Naive B cell (primary cell): ENCODE measurements around the gene HSPE1. TPM values are rescaled to one million over a fixed set of nuclear protein-coding genes. Genes with fewer than 3 reads are reported as not detected.
"Not testable (repeated sequence)": the region's sequence is repeated elsewhere in the genome, so short reads cannot be mapped to it uniquely, and the experiment has no call there.

Experiments
- ATAC-seq, 2 donors: fragments of 150-1000 bp; cut with Tn5 transposase; 2 replicates each; pipeline ENCODE4 v1.10.0; 2021; ENCODE audit warnings: low read depth in 2 of 2, mild to moderate bottlenecking in 2 of 2, moderate library complexity in 2 of 2
- DNase-seq: peaks from one replicate; pipeline ENCODE4 v3.0.0; 2022
- H3K27ac Mint-ChIP-seq, 6 donors: one replicate each; pipeline ENCODE4 v1.8.0; 2020 to 2022; ENCODE audit warnings: mild to moderate bottlenecking in 6 of 6, mixed read lengths in 6 of 6, moderate library complexity in 5 of 6, inconsistent platforms in 2 of 6
- H3K27me3 Mint-ChIP-seq, 3 donors: one replicate each; pipeline ENCODE4 v1.8.0; 2021 to 2022; ENCODE audit warnings: mixed read lengths in 3 of 3, mild to moderate bottlenecking in 1 of 3
- H3K36me3 Mint-ChIP-seq, 2 donors: one replicate each; pipeline ENCODE4 v1.8.0; 2020 to 2022; ENCODE audit warnings: mixed read lengths in 2 of 2, inconsistent platforms in 1 of 2, mild to moderate bottlenecking in 1 of 2
- H3K4me1 Mint-ChIP-seq, 3 donors: one replicate each; pipeline ENCODE4 v1.8.0; 2020 to 2022; ENCODE audit warnings: mixed read lengths in 3 of 3, inconsistent platforms in 1 of 3, mild to moderate bottlenecking in 1 of 3, moderate library complexity in 1 of 3
- H3K4me3 Mint-ChIP-seq, 8 donors: one replicate each; pipeline ENCODE4 v1.8.0; 2020 to 2022; ENCODE audit warnings: mild to moderate bottlenecking in 8 of 8, mixed read lengths in 8 of 8, moderate library complexity in 8 of 8, inconsistent platforms in 2 of 8
- H3K9me3 Mint-ChIP-seq, 7 donors: one replicate each; pipeline ENCODE4 v1.8.0; 2020 to 2022; ENCODE audit warnings: mixed read lengths in 7 of 7, mild to moderate bottlenecking in 5 of 7, inconsistent platforms in 2 of 7, moderate library complexity in 1 of 7
- polyA plus RNA-seq, 6 donors: library from polyadenylated mRNA; unstranded; fragments of 300-500 nt; fragmentation: Illumina TruSeq; gene quantifications; one replicate each; pipeline ENCODE4 v1.2.3, GENCODE V29; 2021; ENCODE audit warnings: low read depth in 6 of 6

Gene HSPE1
- 100 to 1,000 TPM in 2 of 6 donors, 10 to 100 TPM in 4; 79.9 to 109 (median 93.0) TPM for polyA plus RNA-seq

DNA sequence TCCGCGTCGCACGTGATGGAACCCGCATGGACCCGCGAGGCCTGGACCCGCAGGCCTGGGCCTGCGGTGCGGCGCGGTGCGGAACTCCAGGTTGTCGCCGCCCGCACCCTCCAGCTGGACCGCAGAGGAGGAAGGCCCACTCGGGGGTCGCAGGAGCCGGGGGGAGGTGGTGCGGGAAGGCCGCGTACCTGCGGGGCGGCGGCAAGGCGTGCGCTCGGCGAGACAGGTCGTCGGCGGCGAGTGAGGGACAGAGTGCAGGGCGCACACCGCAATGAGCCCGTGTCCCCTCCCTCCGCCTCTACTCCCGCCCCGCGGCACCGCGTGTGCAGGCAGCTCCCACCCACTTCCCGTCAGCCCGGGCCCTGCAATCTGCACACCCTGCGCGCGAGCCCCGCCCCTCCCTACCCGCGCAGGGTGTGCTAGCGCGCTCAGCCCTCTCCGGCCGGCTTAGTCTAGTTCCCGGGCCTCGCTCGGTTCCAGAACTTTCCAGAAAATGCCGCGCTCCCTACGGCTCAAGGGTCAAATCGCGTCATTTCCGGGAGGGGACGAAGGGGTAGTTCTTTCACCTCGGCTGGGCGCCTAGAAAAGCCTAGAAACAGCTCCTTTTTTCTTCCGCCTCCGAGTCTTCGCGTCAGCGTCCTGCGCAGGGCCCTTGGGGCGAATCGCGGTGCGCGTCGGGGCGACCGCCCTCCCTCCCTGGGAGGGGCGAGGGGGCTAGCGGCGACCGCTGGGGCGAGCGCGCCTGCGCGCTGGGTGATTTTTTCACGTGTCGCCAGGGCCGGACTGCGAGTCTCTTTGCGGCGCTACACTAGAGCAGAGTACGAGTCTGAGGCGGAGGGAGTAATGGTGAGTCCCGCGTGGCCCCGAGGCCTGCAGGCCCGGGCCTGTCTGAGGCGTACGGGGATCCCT lies at the start of gene HSPE1, which contains the start of gene HSPD1:
Gene HSPE1 (plus strand): TSS at position 786 of the 909 bp plus-strand sequence. CDS start 58 bp downstream, at position 844.
Gene HSPD1 (minus strand): TSS at position 247 of the 909 bp plus-strand sequence. CDS start 992 bp downstream, outside the sequence.
- ATAC-seq (peak; percentile 78 to 79), DNase-seq (peak; percentile 98)
- peaks cover 19 to 51% (median 44%) of the 10 kb centered on the region in 3 donors for H3K4me1 Mint-ChIP-seq
- peak within 1 kb of the TSS; percentile 88 to 98 (median 94) for H3K4me3 Mint-ChIP-seq
- H3K27me3 Mint-ChIP-seq: no peaks in the 10 kb centered on the region
- H3K36me3 Mint-ChIP-seq: peaks cover 0 to 8% of the 10 kb centered on the region in 2 donors
- no peaks in the 10 kb centered on the region for H3K9me3 Mint-ChIP-seq
- H3K27ac Mint-ChIP-seq: peak within 1 kb of the TSS; percentile 93 to 98 (median 96)

DNA sequence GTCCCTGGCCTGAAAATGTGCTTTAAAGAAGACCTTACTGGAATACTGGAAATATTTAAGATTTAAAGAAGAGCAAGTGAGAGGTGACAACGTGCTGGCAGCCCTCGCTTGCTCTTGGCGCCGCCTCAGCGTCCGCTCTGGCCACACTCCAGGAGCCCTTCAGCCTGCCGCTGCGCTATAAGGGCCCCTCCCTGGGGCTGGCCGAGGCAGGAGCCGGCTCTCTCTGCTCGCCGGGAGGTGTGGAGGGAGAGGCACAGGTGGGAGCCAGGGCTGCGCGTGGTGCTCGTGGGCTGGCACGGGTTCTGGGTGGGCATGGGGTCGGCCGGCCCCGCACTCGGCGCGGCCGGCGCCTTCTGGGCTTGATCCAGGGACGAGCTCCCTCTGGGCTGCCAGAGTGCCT lies 49.7 kb upstream of the HSPE1 start:
- Mint-ChIP-seq H3K36me3 (peaks cover 0 to 7% of the 10 kb centered on the region in 2 donors), H3K4me1 (peaks cover 15 to 29% (median 25%) of the 10 kb centered on the region in 3 donors), H3K4me3 (no peak overlapping the region), H3K27me3 (no peaks in the 10 kb centered on the region), H3K27ac (no peak overlapping the region), H3K9me3 (no peaks in the 10 kb centered on the region)
- ATAC-seq (no peak), DNase-seq (no peak)

- Mint-ChIP-seq H3K4me3 (peak overlapping the region in 2 of 8 donors; percentile 31 to 68), H3K27ac (peak overlapping the region in 1 of 6 donors; percentile 73), H3K4me1 (peaks cover 19 to 33% (median 30%) of the 10 kb centered on the region in 3 donors)
- H3K36me3 Mint-ChIP-seq, ATAC-seq, H3K27me3 Mint-ChIP-seq, DNase-seq, H3K9me3 Mint-ChIP-seq: not testable (repeated sequence)
These were observed 49.2 kb upstream of the HSPE1 start for GRCh38 chr2:197450935-197451358.

GRCh38 chr2:197452754-197453122 lies 47.4 kb upstream of the HSPE1 start:
- Mint-ChIP-seq H3K4me3 (peak overlapping the region; percentile 96 to 100 (median 100)), H3K4me1 (peaks cover 20 to 44% (median 42%) of the 10 kb centered on the region in 3 donors), H3K27ac (peak overlapping the region; percentile 98 to 100 (median 100)), H3K36me3 (peaks cover 0 to 7% of the 10 kb centered on the region in 2 donors), H3K9me3 (no peaks in the 10 kb centered on the region), H3K27me3 (no peaks in the 10 kb centered on the region)
- no peak for ATAC-seq
- no peak for DNase-seq

- ATAC-seq (peak; percentile 85 to 87), DNase-seq (peak; percentile 98)
- Mint-ChIP-seq H3K4me1 (peaks cover 26 to 49% (median 48%) of the 10 kb centered on the region in 3 donors), H3K27me3 (no peaks in the 10 kb centered on the region), H3K27ac (peak within 1 kb of the TSS; percentile 98 to 100 (median 100)), H3K9me3 (no peaks in the 10 kb centered on the region), H3K4me3 (peak within 1 kb of the TSS; percentile 96 to 100 (median 100)), H3K36me3 (peaks cover 0 to 7% of the 10 kb centered on the region in 2 donors)
These were observed 46.9 kb upstream of the HSPE1 start, which contains the start of gene COQ10B for GRCh38 chr2:197453123-197453913. Gene COQ10B (plus strand): TSS chr2:197453552. CDS start chr2:197453561, 9 bp downstream.

- ATAC-seq: peak; percentile 27 to 29
- Mint-ChIP-seq H3K4me1 (peaks cover 28 to 55% (median 53%) of the 10 kb centered on the region in 3 donors), H3K27ac (peak overlapping the region; percentile 98 to 100 (median 100)), H3K9me3 (no peaks in the 10 kb centered on the region), H3K4me3 (peak overlapping the region; percentile 96 to 100 (median 100)), H3K36me3 (peaks cover 0 to 7% of the 10 kb centered on the region in 2 donors), H3K27me3 (no peaks in the 10 kb centered on the region)
- DNase-seq: no peak
These were observed 46.2 kb upstream of the HSPE1 start for GRCh38 chr2:197453914-197454398.

DNA sequence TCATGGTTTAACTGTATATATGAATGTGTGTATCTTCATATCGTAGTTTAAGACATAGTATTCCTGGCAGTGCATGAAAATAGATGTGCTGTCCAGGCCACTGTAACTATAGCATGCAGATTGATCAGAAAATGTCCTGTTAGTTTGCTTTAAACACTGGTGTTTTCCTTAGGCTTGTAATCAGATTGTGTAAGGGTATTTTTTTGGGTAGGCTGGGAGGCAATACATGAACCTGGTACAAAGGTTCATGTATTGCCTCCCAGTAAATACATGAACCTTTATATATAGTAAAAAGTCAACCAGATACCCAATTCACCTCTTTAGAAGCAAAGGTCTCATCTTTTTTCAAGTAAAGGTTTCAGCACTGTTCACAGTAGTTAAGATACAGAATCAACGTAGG lies 45.3 kb upstream of the HSPE1 start:
- Mint-ChIP-seq H3K9me3 (no peaks in the 10 kb centered on the region), H3K36me3 (peaks cover 3 to 7% of the 10 kb centered on the region in 2 donors), H3K4me3 (peak overlapping the region; percentile 75 to 100 (median 99)), H3K27me3 (no peaks in the 10 kb centered on the region), H3K4me1 (peaks cover 28 to 60% (median 57%) of the 10 kb centered on the region in 3 donors), H3K27ac (peak overlapping the region in 2 of 6 donors; percentile 33 to 59)
- DNase-seq (no peak), ATAC-seq (no peak)

- Mint-ChIP-seq H3K27ac (peak overlapping the region in 2 of 6 donors; percentile 61 to 81), H3K27me3 (no peaks in the 10 kb centered on the region), H3K4me3 (peak overlapping the region in 5 of 8 donors; percentile 21 to 100 (median 53)), H3K4me1 (peaks cover 28 to 60% (median 58%) of the 10 kb centered on the region in 3 donors), H3K9me3 (no peaks in the 10 kb centered on the region), H3K36me3 (peaks cover 3 to 7% of the 10 kb centered on the region in 2 donors)
- DNase-seq (no peak), ATAC-seq (no peak)
These were observed 44.8 kb upstream of the HSPE1 start for GRCh38 chr2:197455428-197455827.

- peak overlapping the region in 1 of 6 donors; percentile 36 for H3K27ac Mint-ChIP-seq
- no peaks in the 10 kb centered on the region for H3K9me3 Mint-ChIP-seq
- H3K4me3 Mint-ChIP-seq: no peak overlapping the region
- no peaks in the 10 kb centered on the region for H3K27me3 Mint-ChIP-seq
- ATAC-seq: no peak
- peaks cover 0 to 3% of the 10 kb centered on the region in 2 donors for H3K36me3 Mint-ChIP-seq
- peaks cover 14 to 31% (median 29%) of the 10 kb centered on the region in 3 donors for H3K4me1 Mint-ChIP-seq
- no peak for DNase-seq
These were observed 39.5 kb upstream of the HSPE1 start for GRCh38 chr2:197460649-197461048.

DNA sequence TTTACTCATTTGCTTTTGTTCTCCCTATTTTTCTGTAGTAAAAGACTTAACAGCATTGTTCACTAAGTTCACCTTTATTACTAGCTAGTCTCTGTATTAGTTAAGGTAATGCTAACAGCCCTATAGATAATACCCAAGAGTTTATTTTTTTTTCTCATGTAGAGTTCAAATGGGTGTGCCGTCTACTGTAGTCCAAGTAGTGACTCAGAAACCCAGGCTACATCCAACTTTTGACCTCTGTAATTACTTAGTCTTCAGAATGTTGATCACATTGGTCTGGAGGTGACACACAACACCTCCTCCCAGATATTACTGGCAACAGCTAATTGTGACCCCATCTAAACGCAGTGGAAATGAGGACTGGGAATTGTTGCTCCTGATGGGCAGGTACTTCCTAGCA lies 39.1 kb upstream of the HSPE1 start:
- H3K27me3 Mint-ChIP-seq: no peaks in the 10 kb centered on the region
- H3K9me3 Mint-ChIP-seq: no peaks in the 10 kb centered on the region
- H3K36me3 Mint-ChIP-seq: peaks cover 3 to 6% of the 10 kb centered on the region in 2 donors
- ATAC-seq (no peak), DNase-seq (no peak)
- peak overlapping the region in 2 of 6 donors; percentile 36 to 78 for H3K27ac Mint-ChIP-seq
- peaks cover 13 to 28% (median 25%) of the 10 kb centered on the region in 3 donors for H3K4me1 Mint-ChIP-seq
- H3K4me3 Mint-ChIP-seq: no peak overlapping the region

GRCh38 chr2:197464175-197464574 lies 36.0 kb upstream of the HSPE1 start:
- Mint-ChIP-seq H3K36me3 (peaks cover 8% of the 10 kb centered on the region in 2 donors), H3K9me3 (no peaks in the 10 kb centered on the region), H3K27ac (peak overlapping the region in 2 of 6 donors; percentile 63), H3K4me1 (peaks cover 2 to 10% (median 8%) of the 10 kb centered on the region in 3 donors), H3K4me3 (no peak overlapping the region), H3K27me3 (no peaks in the 10 kb centered on the region)
- DNase-seq (no peak), ATAC-seq (no peak)

- Mint-ChIP-seq H3K36me3 (peaks cover 5 to 13% of the 10 kb centered on the region in 2 donors), H3K9me3 (no peaks in the 10 kb centered on the region), H3K4me3 (no peak overlapping the region), H3K4me1 (peaks cover 0 to 4% (median 0%) of the 10 kb centered on the region in 3 donors), H3K27ac (no peak overlapping the region), H3K27me3 (no peaks in the 10 kb centered on the region)
- no peak for ATAC-seq
- no peak for DNase-seq
These were observed 28.0 kb upstream of the HSPE1 start for GRCh38 chr2:197472166-197472565.
